ENCODE data around the gene FAM131A.
A peak's percentile ranks its signal among the peaks of the same experiment; 100 is the strongest.

Gene FAM131A

GRCh38 chr3:184381261-184382224 is 44.1 kb downstream of the FAM131A start:
- Histone ChIP-seq H4K8ac (ENCODE audit: low read depth, low read length) (no peak overlapping the region), H3K27ac (replicated peaks; ENCODE audit: low read length) (no peak overlapping the region), H3K9ac (ENCODE audit: low read depth, low read length, poor library complexity) (peak overlapping the region; percentile 71), H3K4ac (ENCODE audit: low read length) (no peak overlapping the region), H3K36me3 (replicated peaks in 1 of 2; ENCODE audit: control insufficient read depth in 2 of 2, insufficient read depth in 2 of 2, low read length in 2 of 2) (no peaks in the 10 kb centered on the region), H3K14ac (ENCODE audit: low read length) (no peak overlapping the region), H3K18ac (ENCODE audit: low read length) (peak overlapping the region; percentile 91), H3K9me3 (replicated peaks in 1 of 2; ENCODE audit: control insufficient read depth in 2 of 2, insufficient read depth in 1 of 2, low read depth in 1 of 2, low read length in 2 of 2) (no peaks in the 10 kb centered on the region), H2BK15ac (ENCODE audit: low read length) (peak overlapping the region; percentile 50), H3K4me1 (ENCODE audit: control insufficient read depth in 2 of 2, insufficient read depth in 1 of 2, low read depth in 1 of 2, low read length in 2 of 2) (peaks cover 26 to 32% of the 10 kb centered on the region in 2 donors), H2AK5ac (ENCODE audit: low read depth, low read length) (peak overlapping the region; percentile 47), H4K91ac (ENCODE audit: low read depth, low read length, poor library complexity) (no peak overlapping the region), H3K4me2 (ENCODE audit: insufficient read depth, low read length, poor library complexity, severe bottlenecking) (peak overlapping the region; percentile 87), H3K23ac (ENCODE audit: low read depth, low read length, poor library complexity) (peak overlapping the region; percentile 12), H2BK120ac (ENCODE audit: low read depth, low read length) (no peak overlapping the region), H3K79me1 (ENCODE audit: low read depth, low read length) (no peaks in the 10 kb centered on the region), H2BK5ac (ENCODE audit: low read length) (no peak overlapping the region), H2AFZ (ENCODE audit: low read length) (peak overlapping the region; percentile 84), H3K4me3 (ENCODE audit: low read length in 2 of 2) (peak overlapping the region; percentile 45 to 72), H2BK12ac (ENCODE audit: low read length) (peak overlapping the region; percentile 14), H3K27me3 (ENCODE audit: control insufficient read depth in 3 of 3, insufficient read depth in 3 of 3, low read depth in 1 of 3, low read length in 3 of 3) (peaks cover 8 to 22% (median 18%) of the 10 kb centered on the region in 3 experiments)
- no peak for DNase-seq (ENCODE audit: low spot score)
- no CpG with 5 or more reads among the region's 55 CpGs for WGBS, 2 donors (ENCODE audit: extremely low coverage in 2 of 2, insufficient read length in 2 of 2, insufficient replicate concordance in 1 of 2)

GRCh38 chr3:184382326-184383032 is 45.1 kb downstream of the FAM131A start:
- Histone ChIP-seq H2BK12ac (ENCODE audit: low read length) (no peak overlapping the region), H4K8ac (ENCODE audit: low read depth, low read length) (no peak overlapping the region), H3K23ac (ENCODE audit: low read depth, low read length, poor library complexity) (no peak overlapping the region), H2BK15ac (ENCODE audit: low read length) (no peak overlapping the region), H3K9ac (ENCODE audit: low read depth, low read length, poor library complexity) (peak overlapping the region; percentile 50), H3K4me2 (ENCODE audit: insufficient read depth, low read length, poor library complexity, severe bottlenecking) (no peak overlapping the region), H2BK5ac (ENCODE audit: low read length) (no peak overlapping the region), H2BK120ac (ENCODE audit: low read depth, low read length) (no peak overlapping the region), H3K27me3 (ENCODE audit: control insufficient read depth in 3 of 3, insufficient read depth in 3 of 3, low read depth in 1 of 3, low read length in 3 of 3) (peaks cover 8 to 22% (median 18%) of the 10 kb centered on the region in 3 experiments), H2AK5ac (ENCODE audit: low read depth, low read length) (peak overlapping the region; percentile 91), H3K4ac (ENCODE audit: low read length) (no peak overlapping the region), H3K36me3 (replicated peaks in 1 of 2; ENCODE audit: control insufficient read depth in 2 of 2, insufficient read depth in 2 of 2, low read length in 2 of 2) (no peaks in the 10 kb centered on the region), H2AFZ (ENCODE audit: low read length) (no peak overlapping the region), H3K4me1 (ENCODE audit: control insufficient read depth in 2 of 2, insufficient read depth in 1 of 2, low read depth in 1 of 2, low read length in 2 of 2) (peaks cover 24 to 29% of the 10 kb centered on the region in 2 donors), H3K4me3 (ENCODE audit: low read length in 2 of 2) (no peak overlapping the region), H3K14ac (ENCODE audit: low read length) (peak overlapping the region; percentile 47), H3K9me3 (replicated peaks in 1 of 2; ENCODE audit: control insufficient read depth in 2 of 2, insufficient read depth in 1 of 2, low read depth in 1 of 2, low read length in 2 of 2) (no peaks in the 10 kb centered on the region), H3K27ac (replicated peaks; ENCODE audit: low read length) (no peak overlapping the region), H4K91ac (ENCODE audit: low read depth, low read length, poor library complexity) (no peak overlapping the region), H3K79me1 (ENCODE audit: low read depth, low read length) (no peaks in the 10 kb centered on the region), H3K18ac (ENCODE audit: low read length) (no peak overlapping the region)
- WGBS, 2 donors (ENCODE audit: extremely low coverage in 2 of 2, insufficient read length in 2 of 2, insufficient replicate concordance in 1 of 2), result no CpG with 5 or more reads among the region's 16 CpGs
- no peak for DNase-seq (ENCODE audit: low spot score)

GRCh38 chr3:184383033-184383740 is 45.8 kb downstream of the FAM131A start:
- Histone ChIP-seq H4K91ac (ENCODE audit: low read depth, low read length, poor library complexity) (no peak overlapping the region), H2BK12ac (ENCODE audit: low read length) (peak overlapping the region; percentile 16), H2AK5ac (ENCODE audit: low read depth, low read length) (peak overlapping the region; percentile 91), H3K9ac (ENCODE audit: low read depth, low read length, poor library complexity) (peak overlapping the region; percentile 50), H3K14ac (ENCODE audit: low read length) (peak overlapping the region; percentile 47), H3K36me3 (replicated peaks in 1 of 2; ENCODE audit: control insufficient read depth in 2 of 2, insufficient read depth in 2 of 2, low read length in 2 of 2) (no peaks in the 10 kb centered on the region), H4K8ac (ENCODE audit: low read depth, low read length) (no peak overlapping the region), H2BK120ac (ENCODE audit: low read depth, low read length) (no peak overlapping the region), H3K4me2 (ENCODE audit: insufficient read depth, low read length, poor library complexity, severe bottlenecking) (no peak overlapping the region), H3K27me3 (ENCODE audit: control insufficient read depth in 3 of 3, insufficient read depth in 3 of 3, low read depth in 1 of 3, low read length in 3 of 3) (peaks cover 8 to 22% (median 18%) of the 10 kb centered on the region in 3 experiments), H2AFZ (ENCODE audit: low read length) (no peak overlapping the region), H3K23ac (ENCODE audit: low read depth, low read length, poor library complexity) (no peak overlapping the region), H2BK15ac (ENCODE audit: low read length) (no peak overlapping the region), H3K4me1 (ENCODE audit: control insufficient read depth in 2 of 2, insufficient read depth in 1 of 2, low read depth in 1 of 2, low read length in 2 of 2) (peaks cover 17 to 22% of the 10 kb centered on the region in 2 donors), H3K18ac (ENCODE audit: low read length) (peak overlapping the region; percentile 44), H3K4me3 (ENCODE audit: low read length in 2 of 2) (no peak overlapping the region), H3K4ac (ENCODE audit: low read length) (no peak overlapping the region), H2BK5ac (ENCODE audit: low read length) (no peak overlapping the region), H3K79me1 (ENCODE audit: low read depth, low read length) (no peaks in the 10 kb centered on the region), H3K27ac (replicated peaks; ENCODE audit: low read length) (no peak overlapping the region), H3K9me3 (replicated peaks in 1 of 2; ENCODE audit: control insufficient read depth in 2 of 2, insufficient read depth in 1 of 2, low read depth in 1 of 2, low read length in 2 of 2) (no peaks in the 10 kb centered on the region)
- DNase-seq (ENCODE audit: low spot score), result no peak
- WGBS, 2 donors (ENCODE audit: extremely low coverage in 2 of 2, insufficient read length in 2 of 2, insufficient replicate concordance in 1 of 2), result no CpG with 5 or more reads among the region's 15 CpGs
